GM18499 (cell line): ENCODE measurements around the gene WIF1.

Source experiments
- ATAC-seq: cut with Tn5 transposase; IDR thresholded peaks from one replicate; pipeline ENCODE4 v1.9.1; 2021; ENCODE audit warnings: moderate number of reproducible peaks; ENCODE audit not compliant: insufficient read depth, unreplicated experiment

Gene WIF1

DNA sequence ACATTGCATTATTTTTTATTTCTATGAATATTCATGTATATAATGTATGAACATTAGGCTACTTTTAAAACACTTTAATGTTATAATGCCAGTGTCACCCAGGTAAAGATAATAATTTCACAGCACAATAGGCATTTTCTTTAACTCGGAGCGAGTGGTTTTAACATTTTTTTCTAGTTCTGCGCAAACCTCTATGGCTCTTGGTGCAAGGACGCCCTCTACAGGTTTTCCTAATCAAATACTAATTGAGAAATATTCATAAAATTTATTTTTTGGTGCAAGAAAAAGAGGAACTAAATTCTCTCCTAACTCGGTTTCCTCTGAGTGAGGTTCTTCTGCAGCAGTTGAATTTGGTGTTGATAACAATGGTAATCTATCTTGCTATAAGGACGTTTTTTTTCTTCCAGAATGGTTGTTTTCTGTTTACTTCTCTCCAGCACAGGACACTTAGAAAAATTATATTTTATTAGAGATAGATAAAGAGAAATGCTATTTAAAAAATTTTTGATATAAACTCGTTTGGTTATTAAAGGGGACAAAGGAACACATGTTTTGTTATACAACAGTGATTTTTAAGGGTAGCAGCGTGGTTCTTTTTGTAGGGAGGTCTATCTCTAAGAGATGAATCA, 2.4 kb upstream of the WIF1 start:
- ATAC-seq, result no peak

GRCh38 chr12:65122703-65123102, 1.6 kb upstream of the WIF1 start:
- ATAC-seq, result no peak

- no peak for ATAC-seq
Measured at GRCh38 chr12:65121956-65122469, 908 bp upstream of the WIF1 start.

GRCh38 chr12:65119063-65119462, 2.0 kb downstream of the WIF1 start:
- ATAC-seq, result no peak

DNA sequence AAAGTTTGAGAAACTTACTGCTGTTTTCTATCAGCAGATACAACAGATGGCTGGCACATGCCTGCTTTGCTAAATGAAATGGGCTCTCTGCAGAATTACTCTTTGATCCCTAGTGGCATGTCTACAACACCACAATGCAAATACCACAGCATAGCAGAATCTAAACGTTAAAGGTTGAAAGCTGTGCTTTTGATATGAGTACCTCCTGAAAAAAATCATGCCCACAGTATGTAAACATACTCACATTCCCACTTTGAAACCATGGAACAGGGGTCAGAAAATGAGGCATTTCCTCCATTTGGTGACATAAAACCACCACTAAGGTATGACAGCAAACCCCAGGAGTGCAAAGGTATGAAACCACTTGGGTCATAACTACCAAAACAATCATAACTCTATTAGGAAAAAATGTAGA, 7.5 kb downstream of the WIF1 start:
- no peak for ATAC-seq

GRCh38 chr12:65106948-65107347, 14.2 kb downstream of the WIF1 start:
- ATAC-seq, result no peak

DNA sequence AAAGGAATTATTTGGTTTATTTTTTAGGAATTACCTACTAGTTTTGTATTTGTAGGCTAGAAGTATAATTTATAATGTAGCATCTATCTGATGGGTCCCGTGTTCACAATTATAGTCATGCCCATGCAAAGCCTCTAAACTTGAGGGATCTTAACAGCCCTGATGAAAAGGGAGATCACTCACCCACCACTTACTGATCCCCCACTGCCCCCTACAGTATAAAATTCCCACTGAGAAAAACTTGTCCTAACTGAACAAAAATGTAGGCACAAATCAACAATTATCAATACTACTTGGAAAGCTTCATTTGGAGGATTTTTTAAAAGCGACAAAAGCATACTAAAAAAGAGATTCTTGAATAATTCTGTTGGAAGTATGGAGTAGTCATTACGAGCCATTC, 21.0 kb downstream of the WIF1 start:
- ATAC-seq, result no peak

DNA sequence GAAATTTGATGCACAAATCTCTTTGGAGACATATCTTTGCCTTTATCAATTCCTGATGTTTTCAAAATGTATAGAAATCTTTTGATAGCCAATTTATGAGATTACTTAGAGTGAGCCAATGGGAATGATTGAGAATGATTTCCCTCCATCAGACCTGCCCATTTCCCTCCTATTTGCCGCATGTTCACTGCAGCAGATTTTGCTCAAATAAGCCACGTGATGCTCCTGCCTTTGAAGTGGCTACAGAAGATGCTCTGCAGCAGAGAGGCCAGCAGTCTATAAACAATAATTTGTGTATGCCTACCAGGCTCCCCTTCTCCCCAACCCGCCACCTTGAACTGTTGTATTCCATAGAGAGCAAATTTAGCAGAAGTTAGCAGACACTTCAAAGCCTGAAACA, 21.9 kb downstream of the WIF1 start:
- no peak for ATAC-seq

- ATAC-seq, result no peak
Measured at GRCh38 chr12:65098364-65098763, 22.7 kb downstream of the WIF1 start.

DNA sequence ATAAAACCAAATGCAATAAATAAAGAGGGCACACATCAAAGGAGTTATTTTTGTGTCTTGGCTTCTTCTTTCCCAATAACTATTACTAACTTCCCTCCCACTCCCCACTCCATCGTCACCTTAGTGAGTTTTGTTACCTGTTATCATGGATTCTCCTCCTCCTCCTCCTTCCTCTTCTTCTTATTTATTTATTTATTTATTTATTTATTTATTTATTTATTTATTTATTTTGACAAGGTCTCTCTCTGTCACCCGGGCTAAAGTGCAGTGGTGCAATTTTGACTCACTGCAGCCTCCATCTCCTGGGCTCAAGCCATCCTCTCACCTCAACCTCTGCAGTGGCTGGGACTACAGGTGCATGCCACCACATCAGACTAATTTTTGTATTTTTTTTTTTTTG, 26.4 kb downstream of the WIF1 start:
- ATAC-seq, result no peak

- no peak for ATAC-seq
Measured at GRCh38 chr12:65093606-65094005, 27.5 kb downstream of the WIF1 start.

GRCh38 chr12:65090461-65090860, 30.6 kb downstream of the WIF1 start:
- ATAC-seq, result no peak

DNA sequence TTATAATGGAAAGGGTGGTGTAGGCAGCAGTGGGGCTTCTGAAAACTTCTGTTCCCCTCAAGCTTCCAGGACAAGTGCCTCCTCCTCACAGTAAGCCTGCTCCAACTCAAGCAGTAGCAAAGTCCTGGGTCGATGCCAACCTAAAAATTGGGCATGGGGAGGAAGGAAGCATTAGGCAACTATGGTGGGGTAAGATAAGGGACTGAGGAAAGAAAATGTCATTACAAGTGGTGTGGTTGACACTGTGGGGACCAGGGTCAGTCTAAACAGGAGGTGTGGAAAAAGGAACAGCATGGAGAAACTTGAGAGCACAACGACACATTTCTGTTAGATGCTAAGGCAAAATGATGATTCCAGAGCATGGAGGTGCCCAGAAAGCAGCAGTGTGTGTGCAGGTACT, 34.9 kb downstream of the WIF1 start:
- no peak for ATAC-seq

GRCh38 chr12:65084579-65084978, 36.5 kb downstream of the WIF1 start:
- no peak for ATAC-seq

DNA sequence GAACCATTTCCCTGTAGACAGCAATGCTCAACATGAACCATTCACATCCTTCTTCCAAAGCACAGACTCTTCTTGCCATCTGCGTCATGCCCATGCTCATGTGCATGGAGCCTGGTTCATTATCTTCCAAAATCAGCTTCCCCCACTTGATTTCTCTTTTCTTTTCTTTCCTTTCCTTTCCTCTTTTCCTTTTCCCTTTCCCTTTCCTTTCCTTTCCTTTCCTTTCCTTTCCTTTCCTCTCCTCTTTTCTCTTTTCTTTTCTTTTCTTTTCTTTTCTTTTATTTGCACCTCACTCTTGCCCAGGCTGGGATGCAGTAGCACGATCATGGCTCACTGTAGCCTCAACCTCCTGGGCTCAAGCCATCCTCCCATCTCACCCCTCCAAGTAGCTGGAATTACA, 37.5 kb downstream of the WIF1 start:
- ATAC-seq, result no peak

- no peak for ATAC-seq
Measured at GRCh38 chr12:65082406-65082805, 38.7 kb downstream of the WIF1 start.

- ATAC-seq, result no peak
Measured at GRCh38 chr12:65081496-65081895, 39.6 kb downstream of the WIF1 start.

DNA sequence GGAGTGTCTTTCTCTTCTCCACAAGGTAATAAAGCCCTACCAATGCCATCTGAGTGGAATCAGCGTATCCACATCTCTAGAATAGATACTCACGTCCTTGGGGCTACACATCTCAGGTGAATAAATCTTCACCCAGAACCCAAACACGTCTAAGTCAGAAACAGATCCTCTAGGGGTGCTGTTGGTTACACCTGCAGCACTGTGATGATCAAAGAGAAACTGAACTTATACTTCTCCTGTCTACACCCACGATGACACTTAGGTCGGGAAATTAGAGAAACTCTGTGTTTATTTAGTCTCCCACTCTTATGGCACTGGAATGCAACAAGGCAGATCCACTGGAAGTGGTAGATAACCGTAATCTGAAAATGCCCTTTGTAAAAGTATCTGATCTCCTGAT, 46.2 kb downstream of the WIF1 start:
- ATAC-seq, result no peak

DNA sequence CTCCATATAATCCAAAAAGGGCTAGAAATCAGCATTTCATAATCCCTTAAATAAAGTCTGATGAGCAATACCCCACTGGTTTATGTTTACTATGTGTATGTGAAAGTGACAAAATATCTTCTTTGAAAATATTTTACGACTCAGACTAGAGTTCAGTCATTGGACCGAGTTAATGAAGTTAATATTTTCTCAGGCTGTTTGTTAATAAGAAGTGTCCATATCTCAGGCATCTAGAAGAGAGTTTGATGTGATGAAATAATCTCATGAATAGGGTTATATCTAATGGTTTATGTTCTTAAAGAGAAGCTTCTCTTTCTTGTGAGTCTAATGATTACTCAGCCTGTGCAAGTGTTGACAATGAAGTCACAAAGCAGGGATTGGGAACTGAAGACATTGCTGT, 51.8 kb downstream of the WIF1 start:
- no peak for ATAC-seq

GRCh38 chr12:65067383-65067782, 53.7 kb downstream of the WIF1 start:
- no peak for ATAC-seq

GRCh38 chr12:65055859-65056258, 65.2 kb downstream of the WIF1 start:
- ATAC-seq, result no peak

DNA sequence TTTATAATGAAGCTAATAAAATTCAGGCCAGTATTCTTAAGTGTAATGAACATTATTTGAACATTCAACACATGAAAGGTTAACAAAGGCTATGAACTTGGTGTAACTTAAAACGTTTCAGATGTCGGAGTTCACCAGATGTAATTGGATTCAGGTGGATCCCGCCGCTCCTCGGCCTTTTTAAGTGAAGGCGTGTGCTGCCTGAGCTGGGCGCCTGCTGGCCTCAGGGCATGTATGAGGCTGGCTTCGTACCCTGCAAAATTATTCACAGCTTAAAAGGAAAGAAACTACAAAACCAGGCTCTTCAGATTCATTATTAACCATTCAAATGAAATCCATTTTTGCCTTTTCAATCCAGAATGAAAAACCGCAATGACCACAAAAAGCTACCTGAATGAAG, 69.9 kb downstream of the WIF1 start:
- ATAC-seq, result no peak

- no peak for ATAC-seq
Measured at GRCh38 chr12:65045269-65045668, 75.8 kb downstream of the WIF1 start.
